Right lobe of liver (tissue), 4 donors: Measurements from ENCODE around the gene CDH15.

ENCODE experiments used
- POLR2A ChIP-seq: fragments of 450-650 bp; IDR thresholded peaks from one replicate; pipeline ENCODE4 v1.6.1; 2017; ENCODE audit warnings: antibody characterized with exemption, mild to moderate bottlenecking
- TF ChIP-seq, protein P1 (sequence below), 4 donors: fragments of 200-600 bp in 3 of 4; fragments of 450-650 bp in 1 of 4; IDR thresholded peaks; one replicate each; pipeline versions ENCODE4 v1.5.1 to v1.8.0; 2016 to 2022; ENCODE audit warnings: antibody characterized with exemption in 4 of 4, mild to moderate bottlenecking in 2 of 4
- donor health status: DM: no; HTN: no; CAD: no.
- donor health status: DM: no; HTN: no; CAD: no.
- donor health status: DM: no; HTN: yes; CAD: no.

DNA sequence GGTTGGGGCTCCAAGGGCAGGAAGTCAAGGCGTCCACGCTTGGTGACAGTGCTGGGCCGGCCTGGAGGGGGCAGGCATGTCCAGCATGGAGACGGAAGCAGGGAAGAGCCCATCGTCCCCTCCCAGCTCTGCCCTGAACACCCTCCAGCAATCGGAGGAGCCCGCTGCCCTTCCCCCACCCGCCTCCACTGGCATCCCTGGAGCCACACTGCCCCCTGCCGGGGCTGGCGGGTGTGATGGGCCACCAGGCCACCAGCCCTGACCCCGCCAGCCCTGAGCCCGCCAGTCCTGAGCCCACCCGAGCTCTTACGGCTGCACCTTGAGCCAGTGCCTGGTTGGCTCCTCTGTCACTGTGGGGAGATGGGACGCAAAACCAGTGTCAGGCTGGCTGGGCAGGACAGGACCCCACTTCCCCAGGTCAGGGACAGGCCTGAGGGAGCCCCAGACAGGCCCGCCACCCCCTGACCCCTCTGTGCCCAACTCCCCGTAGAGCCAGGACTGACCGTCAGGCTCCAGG is 4.1 kb upstream of the CDH15 start:
- TF ChIP-seq, protein P1, sequence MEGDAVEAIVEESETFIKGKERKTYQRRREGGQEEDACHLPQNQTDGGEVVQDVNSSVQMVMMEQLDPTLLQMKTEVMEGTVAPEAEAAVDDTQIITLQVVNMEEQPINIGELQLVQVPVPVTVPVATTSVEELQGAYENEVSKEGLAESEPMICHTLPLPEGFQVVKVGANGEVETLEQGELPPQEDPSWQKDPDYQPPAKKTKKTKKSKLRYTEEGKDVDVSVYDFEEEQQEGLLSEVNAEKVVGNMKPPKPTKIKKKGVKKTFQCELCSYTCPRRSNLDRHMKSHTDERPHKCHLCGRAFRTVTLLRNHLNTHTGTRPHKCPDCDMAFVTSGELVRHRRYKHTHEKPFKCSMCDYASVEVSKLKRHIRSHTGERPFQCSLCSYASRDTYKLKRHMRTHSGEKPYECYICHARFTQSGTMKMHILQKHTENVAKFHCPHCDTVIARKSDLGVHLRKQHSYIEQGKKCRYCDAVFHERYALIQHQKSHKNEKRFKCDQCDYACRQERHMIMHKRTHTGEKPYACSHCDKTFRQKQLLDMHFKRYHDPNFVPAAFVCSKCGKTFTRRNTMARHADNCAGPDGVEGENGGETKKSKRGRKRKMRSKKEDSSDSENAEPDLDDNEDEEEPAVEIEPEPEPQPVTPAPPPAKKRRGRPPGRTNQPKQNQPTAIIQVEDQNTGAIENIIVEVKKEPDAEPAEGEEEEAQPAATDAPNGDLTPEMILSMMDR (IDR thresholded peaks at IDR 0.05) = peak; percentile 69 to 89 (median 80)
- no peak for TF ChIP-seq POLR2A
